T-helper 22 cell (primary cell): ENCODE data around the gene SENP6.
"Not testable (repeated sequence)": the region's sequence is repeated elsewhere in the genome, so short reads cannot be mapped to it uniquely, and the experiment has no call there.

Source experiments
- DNase-seq: peaks from one replicate; pipeline ENCODE4 v3.0.0-alpha.2; 2020; ENCODE audit warnings: low read depth

Gene SENP6, protein sequence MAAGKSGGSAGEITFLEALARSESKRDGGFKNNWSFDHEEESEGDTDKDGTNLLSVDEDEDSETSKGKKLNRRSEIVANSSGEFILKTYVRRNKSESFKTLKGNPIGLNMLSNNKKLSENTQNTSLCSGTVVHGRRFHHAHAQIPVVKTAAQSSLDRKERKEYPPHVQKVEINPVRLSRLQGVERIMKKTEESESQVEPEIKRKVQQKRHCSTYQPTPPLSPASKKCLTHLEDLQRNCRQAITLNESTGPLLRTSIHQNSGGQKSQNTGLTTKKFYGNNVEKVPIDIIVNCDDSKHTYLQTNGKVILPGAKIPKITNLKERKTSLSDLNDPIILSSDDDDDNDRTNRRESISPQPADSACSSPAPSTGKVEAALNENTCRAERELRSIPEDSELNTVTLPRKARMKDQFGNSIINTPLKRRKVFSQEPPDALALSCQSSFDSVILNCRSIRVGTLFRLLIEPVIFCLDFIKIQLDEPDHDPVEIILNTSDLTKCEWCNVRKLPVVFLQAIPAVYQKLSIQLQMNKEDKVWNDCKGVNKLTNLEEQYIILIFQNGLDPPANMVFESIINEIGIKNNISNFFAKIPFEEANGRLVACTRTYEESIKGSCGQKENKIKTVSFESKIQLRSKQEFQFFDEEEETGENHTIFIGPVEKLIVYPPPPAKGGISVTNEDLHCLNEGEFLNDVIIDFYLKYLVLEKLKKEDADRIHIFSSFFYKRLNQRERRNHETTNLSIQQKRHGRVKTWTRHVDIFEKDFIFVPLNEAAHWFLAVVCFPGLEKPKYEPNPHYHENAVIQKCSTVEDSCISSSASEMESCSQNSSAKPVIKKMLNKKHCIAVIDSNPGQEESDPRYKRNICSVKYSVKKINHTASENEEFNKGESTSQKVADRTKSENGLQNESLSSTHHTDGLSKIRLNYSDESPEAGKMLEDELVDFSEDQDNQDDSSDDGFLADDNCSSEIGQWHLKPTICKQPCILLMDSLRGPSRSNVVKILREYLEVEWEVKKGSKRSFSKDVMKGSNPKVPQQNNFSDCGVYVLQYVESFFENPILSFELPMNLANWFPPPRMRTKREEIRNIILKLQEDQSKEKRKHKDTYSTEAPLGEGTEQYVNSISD

DNA sequence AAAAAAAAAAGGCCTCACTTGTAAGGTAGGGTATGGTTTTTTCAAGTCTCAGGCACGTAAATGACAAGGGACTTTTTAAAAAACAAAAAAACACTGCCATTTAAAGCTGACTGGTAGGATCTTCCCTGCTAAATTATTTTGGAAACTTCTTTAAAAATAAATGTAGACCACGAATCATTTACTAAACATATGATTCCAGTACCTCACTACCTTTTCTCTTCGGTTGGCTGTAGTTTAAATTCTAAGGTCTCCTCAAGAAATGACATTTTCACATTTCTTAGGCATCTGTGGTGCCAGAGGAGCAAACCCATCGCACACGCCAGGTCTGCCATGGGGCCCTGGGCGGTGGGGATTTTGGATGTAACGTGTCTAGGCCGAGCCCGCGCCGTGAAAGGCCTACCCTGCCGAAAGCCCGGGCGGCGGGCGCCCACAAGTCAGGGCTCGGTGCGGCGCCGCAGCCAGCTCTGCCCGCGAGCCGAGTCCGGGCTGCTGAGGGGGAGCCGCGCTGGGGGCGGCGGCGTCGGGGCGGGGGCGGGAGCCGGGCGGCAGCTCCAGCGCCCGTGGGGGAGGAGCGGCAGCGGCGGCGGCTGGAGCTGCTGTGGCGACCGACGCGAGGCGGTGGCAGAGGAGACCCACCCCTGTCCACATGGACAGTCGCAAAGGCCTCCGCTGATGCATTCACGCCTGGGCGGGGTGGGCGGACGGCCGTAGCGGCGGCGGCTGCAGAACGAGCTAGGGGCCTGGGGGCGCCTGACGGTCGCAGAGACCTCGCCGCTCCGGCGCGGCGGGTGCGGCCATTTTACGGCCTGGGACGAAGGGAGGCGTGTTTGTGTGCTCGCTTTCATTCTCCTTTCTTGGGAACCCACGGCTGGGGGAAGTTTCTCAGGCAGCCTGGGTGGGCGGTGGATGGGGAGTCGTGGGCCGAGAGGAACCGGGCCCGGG, at the start of gene SENP6:
Gene SENP6, plus strand, starts transcription at position 577 of the 942 bp plus-strand sequence. CDS start 645 bp downstream, outside the sequence.
- DNase-seq, result peak; percentile 62

DNA sequence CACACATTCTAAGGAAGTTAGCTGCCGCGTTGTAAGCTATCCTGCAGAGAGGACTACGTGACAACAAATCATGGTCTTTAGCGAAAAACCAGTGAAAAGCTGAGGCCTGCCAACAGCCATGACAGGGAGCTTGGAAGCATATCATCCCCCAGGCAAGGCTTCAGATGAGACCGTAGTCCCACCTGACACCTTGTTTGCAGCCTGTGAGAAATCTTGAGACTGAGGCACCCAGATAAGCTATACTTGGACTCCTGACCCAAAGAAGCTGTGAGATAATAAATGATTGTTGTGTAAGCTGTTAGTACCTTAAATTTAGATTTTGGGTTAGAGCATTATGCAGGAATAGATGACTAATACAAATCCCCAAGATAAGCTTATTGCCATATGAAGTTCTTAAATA, 45.4 kb upstream of the SENP6 start:
- DNase-seq, result no peak

DNA sequence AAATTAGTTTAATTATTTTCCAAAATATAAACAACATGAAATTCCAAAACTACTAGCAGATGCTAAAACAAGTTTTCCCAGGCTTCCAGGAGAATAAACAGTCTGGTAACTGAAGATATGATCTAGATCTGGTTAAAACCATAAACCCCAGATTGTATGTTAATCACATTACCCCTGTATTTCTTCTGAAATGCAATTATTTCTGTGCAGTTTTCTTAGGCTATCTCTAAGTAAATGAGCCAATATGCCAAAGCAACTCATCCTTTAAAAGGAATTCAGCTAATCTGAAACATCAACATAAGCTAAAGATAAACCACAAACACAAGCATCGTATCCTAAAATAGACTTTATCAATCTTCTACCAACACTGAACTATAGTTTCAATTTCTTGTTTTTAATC, 44.6 kb upstream of the SENP6 start:
- DNase-seq, result no peak

DNA sequence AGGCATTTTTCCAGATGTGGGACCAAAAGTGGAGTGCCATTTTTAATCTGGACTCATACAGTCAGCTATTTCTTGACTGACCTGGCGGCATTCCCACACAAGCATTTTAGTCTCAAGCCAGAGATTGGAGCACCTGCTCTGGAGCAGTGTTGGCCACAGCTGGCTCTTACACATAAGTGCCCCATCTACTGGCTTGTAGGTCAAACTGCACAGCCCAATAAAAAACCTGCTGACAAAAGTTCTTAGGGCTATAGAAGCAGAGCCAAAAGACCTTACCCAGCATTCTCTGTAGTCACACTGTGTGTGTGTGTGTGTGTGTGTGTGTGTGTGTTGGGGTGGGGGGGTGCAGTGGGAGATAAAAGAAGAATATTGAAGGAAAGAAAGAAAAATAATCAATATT, 38.6 kb upstream of the SENP6 start:
- DNase-seq, result no peak

DNA sequence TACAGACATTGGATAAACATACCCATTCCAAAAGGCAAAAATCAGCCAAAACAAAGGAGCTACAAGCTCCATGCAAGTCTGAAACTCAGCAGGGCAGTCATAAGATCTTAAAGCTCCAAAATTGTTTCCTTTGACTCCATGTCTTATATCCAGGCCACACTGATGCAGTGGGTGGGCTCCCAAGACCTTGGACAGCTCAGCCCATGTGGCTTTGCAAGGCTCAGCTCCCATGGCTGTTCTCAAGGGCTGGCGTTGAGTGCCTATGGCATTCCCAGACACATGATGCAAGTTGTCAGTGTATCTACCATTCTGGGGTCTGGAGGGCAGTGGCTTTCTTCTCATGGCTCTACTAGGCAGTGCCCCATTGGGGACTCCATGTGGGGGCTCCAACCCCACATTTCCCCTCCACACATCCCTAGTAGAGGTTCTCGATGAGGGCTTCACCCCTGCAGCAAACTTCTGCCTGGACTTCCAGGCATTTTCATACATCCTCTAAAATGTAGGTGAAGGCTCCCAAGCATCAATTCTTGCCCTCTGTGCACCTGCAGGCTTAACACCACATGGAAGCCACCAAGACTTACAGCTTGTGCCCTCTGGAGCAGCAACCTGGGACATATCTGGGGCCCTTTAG, 35.4 kb upstream of the SENP6 start:
- DNase-seq, result no peak

DNA sequence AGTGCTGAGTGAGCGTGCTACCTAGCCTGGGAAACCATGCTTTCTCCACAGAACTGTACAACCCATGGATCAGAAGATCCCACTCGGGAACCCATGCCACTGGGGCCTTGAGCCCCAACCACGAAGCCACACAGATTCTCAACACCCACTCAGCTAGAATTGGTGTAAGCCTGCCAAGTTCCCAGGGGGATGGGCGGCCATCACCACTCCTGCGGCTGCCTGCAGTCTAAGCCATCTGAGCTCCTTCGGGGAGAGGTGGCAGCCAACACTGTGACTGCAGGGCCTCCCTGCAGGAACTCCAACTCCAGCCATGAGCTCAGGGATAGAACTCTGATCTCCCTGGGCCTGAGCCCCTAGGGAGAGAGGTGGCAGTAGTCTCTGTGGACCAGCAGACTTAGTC, 33.6 kb upstream of the SENP6 start:
- DNase-seq, result no peak

DNA sequence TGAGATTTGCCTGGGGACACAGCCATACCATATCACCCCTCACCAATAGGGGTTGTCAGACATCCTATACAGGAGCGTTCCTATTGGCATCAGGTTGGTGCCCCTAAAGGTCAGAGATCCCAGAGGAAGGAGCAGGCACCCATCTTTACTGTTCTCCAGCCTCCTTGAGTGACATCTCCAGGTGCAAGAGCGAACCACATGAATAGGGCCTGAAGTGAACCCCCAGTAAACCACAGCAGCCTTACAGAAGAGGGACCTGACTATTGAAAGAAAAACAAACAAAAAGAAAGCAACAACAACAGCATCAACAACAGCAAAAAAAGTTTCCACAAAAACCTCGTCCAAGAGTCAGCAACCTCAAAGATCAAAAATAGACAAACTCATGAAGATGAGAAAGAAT, 32.7 kb upstream of the SENP6 start:
- DNase-seq, result no peak

DNA sequence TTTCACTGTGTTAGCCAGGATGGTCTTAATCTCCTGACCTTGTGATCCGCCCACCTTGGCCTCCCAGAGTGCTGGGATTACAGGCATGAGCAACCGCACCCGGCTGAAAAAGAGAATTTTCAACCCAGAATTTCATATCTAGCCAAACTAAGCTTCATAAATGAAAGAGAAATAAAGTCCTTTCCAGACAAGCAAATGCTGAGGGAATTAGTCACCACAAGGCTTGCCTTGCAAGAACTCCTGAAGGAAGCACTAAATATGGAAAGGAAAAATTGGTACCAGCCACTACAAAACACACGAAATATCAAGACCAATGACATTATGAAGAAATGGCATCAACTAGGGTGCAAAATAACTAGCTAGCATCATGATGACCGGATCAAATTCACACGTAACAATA, 31.0 kb upstream of the SENP6 start:
- DNase-seq, result not testable (repeated sequence)

DNA sequence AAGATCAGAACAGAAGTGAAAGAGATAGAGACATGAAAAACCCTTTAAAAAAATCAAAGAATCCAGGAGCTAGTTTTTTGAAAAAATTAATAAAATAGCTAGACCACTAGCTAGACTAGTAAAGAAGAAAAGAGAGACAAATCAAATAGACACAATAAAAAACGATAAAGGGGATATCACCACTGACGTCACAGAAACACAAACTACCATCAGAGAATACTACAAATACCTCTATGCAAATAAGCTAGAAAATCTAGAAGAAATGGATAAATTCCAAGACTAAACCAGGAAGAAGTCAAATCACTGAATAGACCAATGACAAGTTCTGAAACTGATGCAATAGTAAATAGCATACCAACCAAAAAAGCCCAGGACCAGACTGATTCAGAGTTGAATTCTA, 29.6 kb upstream of the SENP6 start:
- no peak for DNase-seq

DNA sequence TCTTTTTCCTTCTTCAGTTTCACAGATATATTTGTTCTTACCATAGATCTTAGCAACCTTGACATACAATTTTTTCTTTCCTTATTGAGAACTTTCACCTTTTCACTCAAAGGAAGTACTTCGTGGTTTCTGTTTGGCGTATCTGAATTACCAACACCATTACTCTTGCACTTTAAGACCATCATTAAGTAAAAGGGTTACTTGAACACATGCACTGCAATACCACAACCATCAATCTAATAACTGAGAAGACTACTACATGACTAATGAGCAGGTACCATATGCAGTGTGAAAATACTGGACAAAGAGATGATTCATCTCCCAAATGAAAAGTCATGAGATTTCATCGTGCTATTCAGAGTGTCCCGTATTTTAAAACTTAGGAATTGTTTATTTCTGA, 21.7 kb upstream of the SENP6 start:
- no peak for DNase-seq

DNA sequence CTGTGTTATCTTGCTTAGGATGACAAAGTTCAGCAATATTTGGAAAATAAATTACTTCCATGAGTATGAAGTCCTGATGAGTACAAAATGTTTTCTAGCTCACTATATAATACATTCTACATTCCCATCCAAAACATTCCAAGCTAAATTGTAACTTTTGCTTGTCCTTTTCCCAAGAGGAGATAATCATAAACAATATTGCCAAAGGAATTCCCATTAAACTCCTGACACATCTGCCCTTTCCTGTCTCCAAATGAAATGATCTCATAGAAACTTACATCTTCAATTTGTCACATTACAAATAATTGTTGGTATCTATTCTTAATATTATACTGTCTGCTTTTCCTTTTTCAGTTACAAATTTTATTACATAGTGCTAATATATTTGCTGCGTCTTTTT, 20.4 kb upstream of the SENP6 start:
- no peak for DNase-seq

DNA sequence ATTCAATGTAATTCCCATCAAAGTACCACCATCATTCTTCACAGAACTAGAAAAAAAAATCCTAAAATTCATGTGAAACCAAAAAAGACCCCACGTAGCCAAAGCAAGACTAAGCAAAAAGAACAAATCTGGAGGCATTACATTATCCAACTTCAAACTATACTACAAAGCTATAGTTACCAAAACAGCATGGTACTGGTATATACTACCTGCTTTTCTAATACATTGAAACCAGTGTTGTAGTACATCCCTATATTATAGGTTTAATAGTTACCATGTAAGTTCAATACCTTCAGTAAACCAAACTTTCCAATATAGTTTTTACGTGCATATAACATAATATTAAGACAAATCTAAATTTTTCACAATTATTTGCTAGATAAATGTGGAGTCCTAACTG, 17.1 kb upstream of the SENP6 start:
- DNase-seq, result not testable (repeated sequence)

DNA sequence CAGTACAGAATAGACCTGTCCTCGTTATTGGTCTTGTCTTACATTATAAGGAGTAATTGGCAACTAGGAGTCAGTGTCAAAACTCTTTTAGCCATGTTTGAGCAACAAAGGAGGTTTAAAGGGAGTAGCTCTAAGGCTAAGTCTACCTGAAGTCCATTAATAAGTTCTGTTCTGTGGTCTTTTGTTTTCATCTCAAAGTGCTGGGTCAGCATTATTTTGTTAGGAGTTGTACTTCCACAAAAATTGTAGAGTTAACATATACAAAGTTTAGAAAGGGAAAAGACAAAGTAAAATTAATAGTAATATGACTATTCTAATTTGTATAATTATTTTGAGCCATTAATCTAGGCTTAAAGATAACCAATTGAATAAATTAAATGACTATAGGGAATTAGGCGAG, 12.7 kb upstream of the SENP6 start:
- no peak for DNase-seq

DNA sequence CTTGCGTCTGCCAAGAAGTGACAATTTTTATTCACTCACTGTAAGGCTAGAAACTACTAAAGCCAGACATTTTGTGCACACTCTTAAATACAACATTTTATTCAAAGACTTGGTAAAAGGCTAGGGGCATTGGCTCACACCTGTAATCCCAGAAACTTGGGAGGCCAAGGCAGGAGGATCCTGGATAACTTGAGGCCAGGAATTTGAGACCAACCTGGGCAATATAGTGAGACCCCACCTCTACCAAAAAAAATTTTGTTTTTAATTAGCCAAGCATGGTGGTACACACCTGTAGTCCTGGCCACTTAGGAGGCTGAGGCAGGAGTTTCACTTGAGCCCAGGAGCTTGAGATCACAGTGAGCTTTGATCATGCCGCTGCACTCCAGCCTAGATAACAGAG, 11.3 kb upstream of the SENP6 start:
- no peak for DNase-seq

DNA sequence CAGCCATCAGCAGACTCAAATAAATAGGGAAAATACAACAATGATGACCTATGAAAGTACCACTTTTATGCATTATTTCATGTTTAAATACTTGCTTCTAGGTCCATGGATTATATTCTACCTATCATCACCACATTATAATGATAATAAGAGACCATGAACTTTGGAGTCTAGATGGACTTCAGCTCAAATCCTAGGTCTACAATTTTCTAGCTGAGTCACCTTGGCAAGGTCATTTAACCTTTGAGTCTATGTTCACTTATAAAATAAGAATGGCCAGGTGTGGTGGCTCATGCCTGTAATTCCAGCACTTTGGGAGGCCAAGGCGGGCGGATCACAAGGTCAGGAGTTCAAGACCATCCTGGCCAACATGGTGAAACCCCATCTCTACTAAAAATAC, 5.3 kb upstream of the SENP6 start:
- DNase-seq, result not testable (repeated sequence)

DNA sequence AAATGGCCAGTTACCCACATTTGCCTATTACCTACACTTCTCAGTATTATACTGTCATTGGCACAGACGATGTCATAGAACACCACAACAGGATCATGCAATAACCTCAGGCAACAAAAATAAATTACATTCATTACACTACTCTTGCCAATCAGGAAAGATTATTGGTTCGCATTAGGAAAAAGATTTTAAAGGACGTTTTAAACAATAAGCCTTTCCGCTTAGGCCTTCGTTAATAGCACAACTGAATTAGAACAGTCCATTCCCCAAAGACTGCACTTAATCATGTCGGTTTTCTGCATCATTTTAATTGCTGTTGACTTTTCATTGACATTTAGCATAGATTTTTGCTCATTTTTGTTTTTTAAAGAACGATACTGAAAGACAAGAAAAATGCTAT, 912 bp upstream of the SENP6 start:
- DNase-seq, result no peak

DNA sequence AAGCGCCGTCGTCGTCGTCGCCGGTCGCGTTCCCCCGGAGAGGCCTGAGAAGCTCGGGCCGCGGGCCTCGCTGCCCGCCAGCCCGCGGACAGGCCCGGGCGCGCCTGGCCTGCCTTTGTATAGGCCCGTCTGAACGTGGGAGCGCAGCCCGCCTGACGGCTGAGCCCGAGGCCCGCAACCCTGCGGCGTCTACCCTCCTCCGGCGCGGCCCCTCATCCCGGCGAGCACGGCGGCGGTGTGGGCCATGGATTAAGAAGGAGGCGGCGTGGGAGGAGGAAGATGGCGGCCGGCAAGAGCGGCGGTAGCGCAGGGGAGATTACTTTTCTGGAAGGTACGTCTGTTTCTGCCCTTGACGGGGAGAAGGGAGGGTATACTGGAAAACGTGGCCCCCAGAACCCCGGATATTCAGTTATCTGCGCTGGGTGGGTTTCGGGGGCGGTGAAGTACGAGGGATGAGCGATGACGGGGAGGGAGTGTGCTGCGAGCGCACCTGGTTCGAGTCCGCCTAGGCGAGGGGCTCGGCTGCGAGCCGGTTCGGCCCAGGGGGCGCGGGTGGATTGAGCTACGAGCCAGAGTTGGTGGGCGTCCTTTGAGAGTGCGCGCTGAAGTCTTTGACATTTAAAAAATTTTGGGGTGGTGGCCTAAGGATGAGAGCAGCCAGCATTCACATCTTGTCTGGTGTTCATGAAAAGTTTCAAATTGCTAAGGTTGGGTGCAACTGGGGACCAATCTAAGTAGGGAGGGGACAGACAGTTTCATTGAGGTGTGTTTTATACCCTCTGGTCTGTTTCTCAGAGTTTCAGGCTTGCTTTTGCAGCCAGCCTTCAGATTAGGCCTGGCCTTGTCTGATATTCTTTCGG, 796 bp downstream of the SENP6 start:
- peak; percentile 41 for DNase-seq

DNA sequence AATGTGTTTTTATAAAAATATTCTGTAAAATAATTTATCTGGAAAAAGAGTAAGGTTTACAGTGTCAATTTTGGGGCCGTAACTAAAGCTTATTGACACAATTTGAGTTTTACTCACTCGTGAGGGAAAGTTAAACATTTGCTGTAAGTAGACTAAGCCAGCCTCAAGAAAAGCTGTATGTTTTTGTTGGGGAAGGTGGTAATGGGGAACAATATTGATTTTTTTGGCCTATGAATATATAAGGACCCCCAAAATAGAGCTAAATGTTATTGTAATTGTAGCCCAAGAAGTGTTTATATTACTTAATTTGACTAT, 1.4 kb downstream of the SENP6 start:
- DNase-seq, result no peak

DNA sequence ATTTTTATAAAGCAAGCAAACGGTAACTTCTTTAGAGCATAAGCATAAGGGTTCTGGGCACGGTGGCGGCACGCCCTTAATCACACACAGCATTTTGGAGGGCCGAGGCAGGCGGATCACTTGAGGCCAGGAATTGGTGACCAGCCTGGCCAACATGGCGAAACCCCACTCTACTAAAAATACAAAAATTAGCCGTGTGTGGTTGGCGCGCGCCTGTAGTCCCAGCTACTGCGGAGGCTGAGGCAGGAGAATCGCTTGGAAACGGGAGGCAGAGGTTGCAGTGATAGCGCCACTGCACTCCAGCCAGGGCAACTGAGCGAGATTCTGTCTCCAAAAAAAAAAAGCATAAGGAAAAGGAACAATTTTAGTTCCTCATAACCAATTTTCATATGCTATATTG, 2.6 kb downstream of the SENP6 start:
- no peak for DNase-seq

DNA sequence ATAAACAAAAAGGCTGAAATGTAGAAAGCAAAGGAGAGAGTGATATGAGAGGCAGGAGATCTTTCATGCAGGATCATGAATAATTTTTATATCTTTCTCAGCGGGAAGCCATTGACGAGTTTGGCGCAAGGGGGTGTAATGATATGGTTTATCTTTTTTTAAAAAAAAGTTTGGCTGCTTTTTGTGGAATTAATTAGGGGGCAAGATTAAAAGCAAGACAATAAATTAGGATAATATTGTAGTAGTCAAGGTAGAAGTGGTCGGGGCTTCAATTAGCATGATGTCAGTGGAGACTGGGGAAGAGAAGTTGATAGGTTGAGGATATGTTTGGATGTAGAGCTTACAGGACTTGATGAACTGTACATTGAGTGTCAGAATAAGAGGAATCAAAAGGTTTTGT, 4.0 kb downstream of the SENP6 start:
- no peak for DNase-seq
